Measurements from ENCODE around the gene MEGF8. TPM values are rescaled to one million over a fixed set of nuclear protein-coding genes. Genes with fewer than 3 reads are reported as not detected.
A peak's percentile ranks its signal among the peaks of the same experiment; 100 is the strongest.

Gene MEGF8
- total and polyA plus RNA-seq, 9 of the 15 experiments (the other 6 are each of a cell fraction or from before 2014, with no cell fraction given) = 0.28 to 13.1 (median 3.0) TPM

GRCh38 chr19:42386974-42387707 is 61.7 kb downstream of the MEGF8 start:
- WGBS (ENCODE audit: insufficient coverage, low coverage, missing lambda C conversion rate) = 1% methylated on average over 24 of the region's 48 CpGs
- POLR2A ChIA-PET = interaction anchor here (0.7 to 1.1 kb wide), 3 partner anchors 10 to 169 kb away, joined by 3 to 8 read pairs (median 3); no protein-coding TSS in a partner anchor
- FAIRE-seq = peak; percentile 6
- no peaks in the 10 kb centered on the region for H3K9me3 ChIP-seq (replicated peaks; ENCODE audit: control insufficient read depth, insufficient read depth, low read depth, low read length)
- peak; percentile 96 for ATAC-seq
- no peaks in the 10 kb centered on the region for H3K79me2 ChIP-seq (ENCODE audit: control insufficient read depth, insufficient read depth, low read length)
- in situ Hi-C loops (cut with MboI) = no loop called here
- H3K4me2 ChIP-seq (ENCODE audit: insufficient read depth, low read length) = peak overlapping the region; percentile 63
- DNase-seq (ENCODE audit: extremely low read depth in 1 of 4, low spot score in 3 of 4) = peak; percentile 69 to 88 (median 86)
- no peaks in the 10 kb centered on the region for H3K9me1 ChIP-seq (ENCODE audit: control insufficient read depth, insufficient read depth, low read length)
- H3K27me3 ChIP-seq (ENCODE audit: control insufficient read depth in 2 of 2, insufficient read depth in 2 of 2, low read length in 2 of 2) = peaks cover 28 to 37% of the 10 kb centered on the region in 2 experiments
- peak overlapping the region in 1 of 2 experiments; percentile 79; a peak in 2 of 4 replicates for H3K9ac ChIP-seq (ENCODE audit: insufficient read depth in 1 of 2, low read depth in 2 of 2, low read length in 2 of 2)
- no peak overlapping the region for H3K27ac ChIP-seq (ENCODE audit: extremely low read depth, low read depth, low read length)
- no TSS peak for BruUV-seq (replicated peaks)
- CTCF ChIA-PET (ENCODE audit: low intra/inter-chr PET ratio) = interaction anchor here (1.4 kb wide), 1 partner anchor 52 kb away, joined by 4 read pairs; no protein-coding TSS in a partner anchor
- H3K36me3 ChIP-seq (ENCODE audit: control insufficient read depth, insufficient read depth, low read length) = no peaks in the 10 kb centered on the region
- peaks cover 0 to 17% of the 10 kb centered on the region in 2 experiments; a peak in 2 of 5 replicates for H3K4me1 ChIP-seq (replicated peaks in 1 of 2; ENCODE audit: control insufficient read depth in 2 of 2, insufficient read depth in 2 of 2, low read length in 2 of 2)
- H4K20me1 ChIP-seq (replicated peaks; ENCODE audit: control insufficient read depth, insufficient read depth, low read length) = no peaks in the 10 kb centered on the region
- peak overlapping the region; percentile 32 for H3K4me3 ChIP-seq
- intact Hi-C loops (cut with micrococcal nuclease) = no loop called here
- peak overlapping the region; percentile 79 for H2AFZ ChIP-seq (ENCODE audit: low read depth, low read length)
- no peak for TF ChIP-seq ZNF507 (tag; conservative IDR thresholded peaks at IDR 0.05)
- TF ChIP-seq RBM17 (IDR thresholded peaks at IDR 0.05; ENCODE audit: borderline replicate concordance, low read depth, low read length) = no peak
- TF ChIP-seq, protein P1, sequence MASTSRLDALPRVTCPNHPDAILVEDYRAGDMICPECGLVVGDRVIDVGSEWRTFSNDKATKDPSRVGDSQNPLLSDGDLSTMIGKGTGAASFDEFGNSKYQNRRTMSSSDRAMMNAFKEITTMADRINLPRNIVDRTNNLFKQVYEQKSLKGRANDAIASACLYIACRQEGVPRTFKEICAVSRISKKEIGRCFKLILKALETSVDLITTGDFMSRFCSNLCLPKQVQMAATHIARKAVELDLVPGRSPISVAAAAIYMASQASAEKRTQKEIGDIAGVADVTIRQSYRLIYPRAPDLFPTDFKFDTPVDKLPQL (IDR thresholded peaks at IDR 0.05; ENCODE audit: extremely low read depth, insufficient read length) = no peak
- no peak for TF ChIP-seq RBM25 (IDR thresholded peaks at IDR 0.05; ENCODE audit: low read depth, low read length, severe bottlenecking)
- no peak for TF ChIP-seq PRPF4 (IDR thresholded peaks at IDR 0.05; ENCODE audit: insufficient read depth, low read depth, low read length, poor library complexity, severe bottlenecking)
- TF ChIP-seq HNRNPLL (IDR thresholded peaks at IDR 0.05; ENCODE audit: low read depth, low read length, poor library complexity, severe bottlenecking) = peak; percentile 59
- no peak for TF ChIP-seq KLF16 (IDR thresholded peaks at IDR 0.05)
- TF ChIP-seq, protein P2, sequence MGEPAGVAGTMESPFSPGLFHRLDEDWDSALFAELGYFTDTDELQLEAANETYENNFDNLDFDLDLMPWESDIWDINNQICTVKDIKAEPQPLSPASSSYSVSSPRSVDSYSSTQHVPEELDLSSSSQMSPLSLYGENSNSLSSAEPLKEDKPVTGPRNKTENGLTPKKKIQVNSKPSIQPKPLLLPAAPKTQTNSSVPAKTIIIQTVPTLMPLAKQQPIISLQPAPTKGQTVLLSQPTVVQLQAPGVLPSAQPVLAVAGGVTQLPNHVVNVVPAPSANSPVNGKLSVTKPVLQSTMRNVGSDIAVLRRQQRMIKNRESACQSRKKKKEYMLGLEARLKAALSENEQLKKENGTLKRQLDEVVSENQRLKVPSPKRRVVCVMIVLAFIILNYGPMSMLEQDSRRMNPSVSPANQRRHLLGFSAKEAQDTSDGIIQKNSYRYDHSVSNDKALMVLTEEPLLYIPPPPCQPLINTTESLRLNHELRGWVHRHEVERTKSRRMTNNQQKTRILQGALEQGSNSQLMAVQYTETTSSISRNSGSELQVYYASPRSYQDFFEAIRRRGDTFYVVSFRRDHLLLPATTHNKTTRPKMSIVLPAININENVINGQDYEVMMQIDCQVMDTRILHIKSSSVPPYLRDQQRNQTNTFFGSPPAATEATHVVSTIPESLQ (CRISPR knock-in tag; IDR thresholded peaks at IDR 0.05) = no peak
- TF ChIP-seq CBX1 (IDR thresholded peaks at IDR 0.05; ENCODE audit: low read depth) = 0 out of 2 replicates have a peak, but pooled peaks have one; percentile 30
- TF ChIP-seq ZSCAN29 (IDR thresholded peaks at IDR 0.05) = no peak
- TF ChIP-seq, protein P3, sequence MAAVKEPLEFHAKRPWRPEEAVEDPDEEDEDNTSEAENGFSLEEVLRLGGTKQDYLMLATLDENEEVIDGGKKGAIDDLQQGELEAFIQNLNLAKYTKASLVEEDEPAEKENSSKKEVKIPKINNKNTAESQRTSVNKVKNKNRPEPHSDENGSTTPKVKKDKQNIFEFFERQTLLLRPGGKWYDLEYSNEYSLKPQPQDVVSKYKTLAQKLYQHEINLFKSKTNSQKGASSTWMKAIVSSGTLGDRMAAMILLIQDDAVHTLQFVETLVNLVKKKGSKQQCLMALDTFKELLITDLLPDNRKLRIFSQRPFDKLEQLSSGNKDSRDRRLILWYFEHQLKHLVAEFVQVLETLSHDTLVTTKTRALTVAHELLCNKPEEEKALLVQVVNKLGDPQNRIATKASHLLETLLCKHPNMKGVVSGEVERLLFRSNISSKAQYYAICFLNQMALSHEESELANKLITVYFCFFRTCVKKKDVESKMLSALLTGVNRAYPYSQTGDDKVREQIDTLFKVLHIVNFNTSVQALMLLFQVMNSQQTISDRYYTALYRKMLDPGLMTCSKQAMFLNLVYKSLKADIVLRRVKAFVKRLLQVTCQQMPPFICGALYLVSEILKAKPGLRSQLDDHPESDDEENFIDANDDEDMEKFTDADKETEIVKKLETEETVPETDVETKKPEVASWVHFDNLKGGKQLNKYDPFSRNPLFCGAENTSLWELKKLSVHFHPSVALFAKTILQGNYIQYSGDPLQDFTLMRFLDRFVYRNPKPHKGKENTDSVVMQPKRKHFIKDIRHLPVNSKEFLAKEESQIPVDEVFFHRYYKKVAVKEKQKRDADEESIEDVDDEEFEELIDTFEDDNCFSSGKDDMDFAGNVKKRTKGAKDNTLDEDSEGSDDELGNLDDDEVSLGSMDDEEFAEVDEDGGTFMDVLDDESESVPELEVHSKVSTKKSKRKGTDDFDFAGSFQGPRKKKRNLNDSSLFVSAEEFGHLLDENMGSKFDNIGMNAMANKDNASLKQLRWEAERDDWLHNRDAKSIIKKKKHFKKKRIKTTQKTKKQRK (IDR thresholded peaks at IDR 0.05; ENCODE audit: borderline replicate concordance, low read depth, low read length) = no peak
- TF ChIP-seq, protein P4, sequence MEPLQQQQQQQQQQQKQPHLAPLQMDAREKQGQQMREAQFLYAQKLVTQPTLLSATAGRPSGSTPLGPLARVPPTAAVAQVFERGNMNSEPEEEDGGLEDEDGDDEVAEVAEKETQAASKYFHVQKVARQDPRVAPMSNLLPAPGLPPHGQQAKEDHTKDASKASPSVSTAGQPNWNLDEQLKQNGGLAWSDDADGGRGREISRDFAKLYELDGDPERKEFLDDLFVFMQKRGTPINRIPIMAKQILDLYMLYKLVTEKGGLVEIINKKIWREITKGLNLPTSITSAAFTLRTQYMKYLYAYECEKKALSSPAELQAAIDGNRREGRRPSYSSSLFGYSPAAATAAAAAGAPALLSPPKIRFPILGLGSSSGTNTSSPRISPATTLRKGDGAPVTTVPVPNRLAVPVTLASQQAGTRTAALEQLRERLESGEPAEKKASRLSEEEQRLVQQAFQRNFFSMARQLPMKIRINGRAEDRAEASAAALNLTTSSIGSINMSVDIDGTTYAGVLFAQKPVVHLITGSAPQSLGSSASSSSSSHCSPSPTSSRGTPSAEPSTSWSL (CRISPR knock-in tag; IDR thresholded peaks at IDR 0.05; ENCODE audit: borderline replicate concordance) = no peak
- TF ChIP-seq SUPT5H (IDR thresholded peaks at IDR 0.05) = no peak

Measured in K562 (cell line).